DMS 273 (cell line): Measurements from ENCODE around the gene IFI27L1.

Experiments used
- DNase-seq: peaks from one replicate; lab custom pipeline; 2025; ENCODE audit not compliant: unreplicated experiment; lab: John Stamatoyannopoulos, UW

Gene IFI27L1

DNA sequence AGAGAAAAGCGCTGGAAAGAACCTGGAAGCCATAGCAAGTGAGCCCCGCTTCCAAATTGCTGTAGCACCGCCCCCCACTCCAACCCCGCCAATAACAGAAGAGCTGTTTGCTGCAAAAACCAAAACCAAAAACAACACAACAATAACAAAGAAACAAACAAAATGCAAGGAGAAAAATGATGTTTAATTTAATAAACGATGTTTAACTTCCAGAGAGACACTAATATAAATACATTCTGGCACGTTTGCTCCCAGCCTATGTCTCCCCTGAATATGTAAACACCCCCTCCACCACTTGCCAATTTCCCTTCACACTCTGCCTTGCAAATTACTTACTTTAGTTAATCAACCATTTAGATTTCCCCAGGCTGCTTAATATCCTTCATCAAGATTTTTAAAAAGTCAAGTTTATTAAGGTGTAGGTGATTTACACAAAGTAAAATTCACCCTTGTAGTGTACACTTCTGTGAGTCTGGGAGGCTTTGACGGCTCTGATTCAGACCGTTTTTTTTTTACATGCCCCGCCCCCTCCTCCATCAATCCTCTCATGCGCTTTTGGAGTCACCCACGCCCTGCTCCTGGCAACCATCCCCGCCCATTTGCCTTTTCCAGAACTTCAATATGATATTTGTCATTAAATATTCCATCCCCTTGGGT is 48.8 kb downstream of the IFI27L1 start:
- DNase-seq, result peak; percentile 81

DNA sequence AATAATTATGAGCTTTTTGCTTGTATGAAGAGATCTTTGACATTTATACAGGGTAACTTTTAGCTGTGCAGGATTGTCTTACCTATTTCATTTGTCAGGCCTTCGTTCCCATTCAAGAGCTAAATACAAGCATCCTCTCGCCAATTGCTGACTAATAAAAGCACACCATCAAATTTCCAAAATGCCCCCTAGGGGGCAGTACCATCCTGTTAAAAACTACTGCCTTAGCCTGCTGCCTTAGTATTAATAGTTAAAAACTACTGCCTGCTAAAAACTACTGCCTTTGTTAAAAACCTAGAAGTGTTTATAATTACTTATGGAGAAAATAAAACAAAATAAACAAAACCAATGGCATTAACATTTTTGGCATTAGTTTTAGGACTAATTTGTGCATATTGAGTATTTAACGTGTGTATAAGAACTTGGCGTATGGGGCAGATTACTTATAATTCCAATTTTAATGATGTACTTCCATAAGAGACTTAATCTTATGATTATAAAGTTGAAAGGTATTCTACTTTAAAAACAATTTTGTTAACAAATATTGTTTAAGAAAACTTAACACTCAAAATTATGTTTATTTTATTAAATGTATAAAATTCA is 51.3 kb downstream of the IFI27L1 start:
- DNase-seq, result peak; percentile 89

DNA sequence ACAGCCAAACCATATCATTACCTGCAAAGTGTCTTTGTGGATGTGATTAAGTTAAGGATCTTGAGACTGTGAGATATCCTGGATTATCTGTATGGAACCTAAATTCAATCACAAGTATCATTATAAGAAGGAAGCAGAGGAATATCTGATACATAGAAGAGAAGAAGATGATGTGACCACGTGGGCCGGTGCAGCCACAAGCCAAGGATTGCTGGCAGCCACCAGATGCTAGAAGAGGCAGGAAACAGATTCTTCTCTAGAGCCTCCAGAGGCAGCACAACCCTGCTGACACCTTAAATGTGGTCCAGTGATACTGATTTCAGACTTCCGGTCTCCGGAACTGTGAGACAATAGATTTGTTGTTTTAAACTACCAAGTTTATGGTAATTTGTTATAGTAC is 54.4 kb downstream of the IFI27L1 start:
- no peak for DNase-seq

DNA sequence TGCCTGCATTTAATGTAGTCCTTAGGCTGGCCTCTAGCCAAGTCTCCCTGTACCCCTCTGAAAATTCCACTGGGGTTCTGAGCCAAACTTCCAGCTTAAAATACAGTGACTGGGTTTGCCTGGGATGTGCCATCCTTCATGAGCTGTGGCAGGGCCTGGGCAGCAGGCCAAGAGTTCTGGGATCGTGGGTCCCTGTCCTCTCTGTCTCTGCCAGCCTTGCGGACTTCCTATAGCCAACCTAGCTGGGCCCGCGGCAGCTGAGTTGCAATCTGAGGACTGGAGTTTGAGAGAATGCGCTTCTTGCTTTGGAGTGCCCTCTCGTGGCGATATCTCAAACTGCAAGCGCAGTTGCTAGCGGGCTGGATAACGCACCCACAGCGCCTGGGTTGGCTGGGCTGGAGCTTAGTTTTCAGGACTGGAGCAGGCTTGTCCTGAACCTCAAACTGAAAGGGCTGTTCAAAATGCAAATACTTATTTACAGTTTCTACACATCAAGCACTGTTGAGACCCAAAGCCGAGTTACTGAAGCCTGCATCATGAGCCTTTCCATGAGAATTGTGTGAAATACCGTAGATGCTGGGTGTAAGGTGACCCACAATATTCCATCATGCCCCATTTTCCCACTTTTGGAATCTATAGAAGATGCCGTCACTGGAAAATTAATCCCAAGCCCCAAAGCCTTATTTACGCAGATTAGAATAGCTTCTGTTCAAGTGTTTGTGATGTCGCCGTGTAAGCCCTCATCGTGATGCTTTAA is 55.6 kb downstream of the IFI27L1 start:
- peak; percentile 94 for DNase-seq

DNA sequence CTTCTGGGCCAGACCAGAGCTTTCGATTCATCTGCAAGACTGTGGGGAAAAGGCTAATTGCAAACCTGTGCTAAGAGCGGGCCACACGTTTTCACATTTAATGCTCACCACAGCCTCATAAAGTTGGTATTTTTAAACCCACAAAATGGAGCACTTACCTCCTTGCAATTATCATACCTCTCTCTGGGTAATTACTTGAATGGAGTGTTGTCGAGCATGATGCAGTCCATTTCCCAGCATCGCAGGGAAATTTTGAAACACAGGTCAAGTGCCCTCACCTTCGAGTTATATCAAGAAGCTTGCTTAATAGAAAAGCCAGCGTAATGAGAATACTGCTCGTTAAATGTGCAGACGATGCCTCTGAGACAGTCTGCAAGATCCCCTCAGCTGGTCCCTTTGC is 57.1 kb downstream of the IFI27L1 start:
- DNase-seq, result no peak

DNA sequence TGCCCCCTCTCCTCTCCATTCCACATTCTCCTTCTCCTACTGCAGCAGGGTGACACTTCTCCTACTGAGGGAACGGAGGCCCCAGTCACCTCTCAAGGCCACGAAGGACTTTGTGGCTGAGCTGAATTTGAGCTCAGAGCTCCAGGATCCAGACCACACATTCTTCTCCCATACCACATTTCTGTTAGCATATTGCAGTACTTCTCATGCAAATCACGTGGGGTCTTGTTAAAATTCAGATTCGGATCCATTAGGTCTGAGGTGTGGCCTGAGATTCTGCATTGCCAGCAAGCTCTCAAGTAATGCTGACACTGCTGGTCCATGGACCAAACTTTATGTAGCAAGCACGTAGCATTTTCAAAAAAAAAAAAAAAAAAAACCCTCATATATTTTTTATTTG is 57.9 kb downstream of the IFI27L1 start:
- no peak for DNase-seq

DNA sequence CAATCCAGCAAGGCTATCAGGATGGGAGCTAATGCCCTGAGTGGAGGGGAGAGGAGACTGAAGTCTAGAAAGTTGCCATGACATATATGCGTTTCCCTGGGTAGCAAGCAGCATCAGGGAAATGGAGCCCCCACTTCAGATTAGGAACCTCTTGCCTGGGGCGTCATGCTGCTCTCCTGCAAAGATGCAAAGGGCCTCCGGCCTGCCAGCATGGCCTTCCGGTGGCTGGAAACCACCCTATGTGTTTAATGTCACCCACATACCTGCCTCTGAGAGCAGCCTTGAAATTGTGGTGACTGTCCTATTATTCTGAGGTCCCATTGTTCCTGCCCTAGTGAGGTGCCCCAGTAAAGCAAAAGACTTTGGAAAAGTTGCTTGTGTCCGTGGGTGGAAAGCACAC is 58.3 kb downstream of the IFI27L1 start:
- no peak for DNase-seq

DNA sequence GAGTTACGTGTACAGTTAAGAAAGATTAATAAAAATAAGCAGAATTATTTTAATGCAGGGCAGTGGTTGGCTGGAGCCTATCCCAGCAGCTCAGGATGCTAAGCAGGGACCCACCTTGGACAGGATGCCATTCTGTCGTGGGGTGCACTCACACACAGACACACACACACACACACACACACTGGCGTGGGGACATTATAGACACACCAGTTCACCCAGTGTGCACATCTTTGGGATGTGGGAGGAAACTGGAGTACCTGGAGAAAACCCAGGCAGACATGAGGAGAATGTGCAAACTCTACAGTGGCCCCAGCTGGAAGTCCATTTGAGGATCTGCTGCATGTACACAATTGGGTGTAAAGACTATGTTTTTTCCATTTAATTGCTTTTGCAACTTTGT is 61.1 kb downstream of the IFI27L1 start:
- no peak for DNase-seq

DNA sequence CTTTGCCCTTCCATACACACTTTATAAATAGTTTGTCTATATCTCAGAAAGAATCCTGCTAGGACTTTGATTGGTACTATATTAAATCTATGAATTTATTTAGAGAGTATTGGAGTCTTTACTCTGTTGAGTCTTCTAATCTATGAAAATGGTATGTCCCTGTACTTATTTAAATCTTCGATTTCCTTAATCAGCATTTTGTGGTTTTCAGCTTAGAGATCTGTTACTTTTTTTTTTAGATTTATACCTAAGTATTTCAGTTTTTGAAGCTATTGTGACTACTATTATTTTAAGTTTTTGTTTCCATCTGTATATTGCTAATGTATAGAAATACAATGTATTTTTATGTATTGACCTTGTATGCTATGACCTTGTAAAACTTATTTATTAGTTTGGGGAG is 61.7 kb downstream of the IFI27L1 start:
- DNase-seq, result no peak

DNA sequence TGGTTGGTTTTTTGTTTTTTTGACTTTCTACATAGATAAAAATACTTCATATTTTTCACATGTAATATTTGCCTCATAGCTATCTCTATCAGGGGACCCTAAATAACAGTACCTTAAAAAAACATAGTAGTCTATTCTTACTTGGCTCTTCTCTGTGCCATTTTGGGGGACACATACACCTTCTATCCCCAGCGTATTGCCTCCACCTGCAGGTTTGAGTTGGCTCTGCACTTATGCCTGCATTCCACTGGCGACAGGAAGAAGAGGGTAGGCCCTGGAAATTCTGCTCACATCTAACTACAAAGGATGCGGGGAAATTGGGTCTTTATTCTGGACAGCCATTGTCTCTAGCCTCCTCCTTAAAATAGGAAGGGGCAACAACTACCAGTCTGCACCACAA is 62.1 kb downstream of the IFI27L1 start:
- DNase-seq, result peak; percentile 52

DNA sequence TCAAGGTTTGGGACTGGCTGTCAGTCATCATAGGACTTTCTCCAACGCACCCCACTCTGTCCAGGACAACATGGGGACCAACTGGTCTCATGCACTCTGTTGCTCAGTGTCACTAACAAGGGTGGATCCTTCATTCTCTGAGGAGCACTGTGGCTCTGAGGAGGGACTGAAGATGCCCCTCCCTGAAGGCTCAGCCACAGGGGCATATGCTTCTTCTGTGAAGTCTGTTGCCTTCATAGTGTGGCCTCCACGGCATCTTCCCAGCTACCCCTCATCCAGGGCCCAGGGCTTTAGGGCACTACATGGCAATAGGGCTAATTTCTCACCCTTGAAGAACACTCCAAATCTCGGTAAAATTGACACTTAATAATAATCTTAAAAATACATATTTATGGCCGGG is 62.6 kb downstream of the IFI27L1 start:
- no peak for DNase-seq

DNA sequence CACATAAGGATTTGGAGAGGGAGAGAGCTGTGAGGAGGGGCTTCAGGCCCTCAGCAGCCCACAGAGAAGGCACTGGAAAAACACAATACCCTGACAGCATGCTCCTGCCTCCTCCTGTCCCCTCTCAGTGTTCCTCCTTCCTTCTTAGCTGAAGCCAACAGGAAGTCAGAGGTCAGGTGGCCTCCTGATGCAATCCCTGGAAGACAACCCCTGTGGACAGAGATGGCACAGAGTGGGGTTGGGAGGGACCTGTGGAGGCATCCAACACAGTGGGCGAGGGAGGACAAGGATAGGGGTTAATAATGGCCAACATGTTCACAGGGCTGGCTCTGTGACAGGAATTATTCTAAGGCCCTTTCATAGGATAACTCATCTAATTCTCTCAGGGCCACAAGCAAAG is 63.7 kb downstream of the IFI27L1 start:
- peak; percentile 45 for DNase-seq

DNA sequence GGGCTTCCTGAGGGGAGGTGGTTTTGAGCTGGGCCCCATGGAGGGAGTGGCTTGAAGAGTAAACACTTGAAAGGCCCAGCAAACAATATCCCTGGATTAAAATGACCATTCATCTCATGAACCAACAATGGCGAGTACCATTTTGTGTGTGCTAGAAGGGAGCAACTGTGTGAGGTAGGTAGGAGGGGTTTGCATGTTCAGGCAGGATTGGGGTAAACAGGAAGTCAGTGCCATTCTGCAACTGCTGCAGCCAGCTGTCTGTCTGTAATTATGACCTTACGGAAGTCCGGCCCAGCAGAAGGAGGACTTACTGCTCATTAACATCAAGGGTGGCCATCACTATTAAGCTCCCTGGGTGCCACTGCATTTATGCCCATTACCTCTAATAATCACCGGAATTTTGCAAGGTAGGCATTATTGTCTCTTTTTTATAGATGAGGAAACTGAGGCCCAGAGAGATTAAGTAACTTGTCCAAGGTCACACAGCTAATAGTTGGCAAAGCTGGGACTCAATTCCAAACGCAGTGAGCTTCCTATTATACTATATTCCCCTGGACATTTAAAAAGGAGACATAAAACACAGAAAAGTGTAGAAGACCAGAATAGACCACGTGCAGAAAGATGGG is 64.9 kb downstream of the IFI27L1 start:
- DNase-seq, result peak; percentile 80
